Brain microvascular endothelial cell (primary cell): ENCODE measurements around the gene THSD7B.
"Not testable (repeated sequence)": the region's sequence is repeated elsewhere in the genome, so short reads cannot be mapped to it uniquely, and the experiment has no call there.

Experiments used
- DNase-seq: peaks from one replicate; pipeline ENCODE4 v3.0.0-alpha.2; 2020
- H3K27ac ChIP-seq: fragments of 250-450 bp; sonication (Bioruptor Pico); 2 replicates; pipeline ENCODE4 v1.5.1; 2020; ENCODE audit warnings: mild to moderate bottlenecking, moderate library complexity
- H3K27me3 ChIP-seq: fragments of 250-450 bp; sonication (Bioruptor Pico); replicated peaks from 2 replicates; pipeline ENCODE4 v1.5.1; 2020; ENCODE audit warnings: mild to moderate bottlenecking
- H3K36me3 ChIP-seq: fragments of 250-450 bp; sonication (Bioruptor Pico); replicated peaks from 2 replicates; pipeline ENCODE4 v1.5.1; 2020; ENCODE audit warnings: mild to moderate bottlenecking
- H3K4me3 ChIP-seq: 2 replicates; pipeline ENCODE4 v1.5.1; 2011; ENCODE audit warnings: low read depth, mild to moderate bottlenecking, control low read depth, low read length, moderate library complexity
- CTCF ChIP-seq: IDR thresholded peaks from 2 replicates; pipeline ENCODE4 v1.5.1; 2011; ENCODE audit warnings: low read depth, mild to moderate bottlenecking, moderate library complexity, low read length, control low read depth, inconsistent platforms; ENCODE audit errors: missing control alignments
- in situ Hi-C: cut with HindIII; loops from 2 replicates; pipeline ENCODE4 v1.10.0; 2017; ENCODE audit warnings: low sequenced_read_pairs, low pct_ligation_motif_present

Gene THSD7B

DNA sequence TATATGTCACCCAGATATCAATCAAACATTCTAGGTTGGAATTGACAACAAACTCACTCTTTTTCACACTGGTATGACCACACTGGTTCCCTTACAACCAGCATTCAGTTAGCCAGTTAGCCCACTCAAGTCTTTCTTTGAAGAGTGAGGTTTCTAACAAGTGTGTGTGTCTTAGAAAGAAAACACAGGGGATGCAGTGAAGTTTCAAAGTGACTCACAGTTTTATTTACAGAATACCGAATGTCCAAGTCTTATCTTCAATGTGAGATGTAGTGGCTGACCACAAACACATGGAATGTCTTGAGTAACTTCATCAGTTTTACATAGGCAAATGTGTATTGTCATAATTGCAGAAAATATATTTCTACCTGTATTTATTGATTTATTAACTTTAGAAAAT lies 924.2 kb downstream of the THSD7B start:
- H3K4me3 ChIP-seq = no peak overlapping the region
- in situ Hi-C loops = no loop called here
- no peak for TF ChIP-seq CTCF
- H3K36me3 ChIP-seq = no peaks in the 10 kb centered on the region
- no peak overlapping the region for H3K27ac ChIP-seq
- DNase-seq = peak; percentile 76
- H3K27me3 ChIP-seq = no peaks in the 10 kb centered on the region

DNA sequence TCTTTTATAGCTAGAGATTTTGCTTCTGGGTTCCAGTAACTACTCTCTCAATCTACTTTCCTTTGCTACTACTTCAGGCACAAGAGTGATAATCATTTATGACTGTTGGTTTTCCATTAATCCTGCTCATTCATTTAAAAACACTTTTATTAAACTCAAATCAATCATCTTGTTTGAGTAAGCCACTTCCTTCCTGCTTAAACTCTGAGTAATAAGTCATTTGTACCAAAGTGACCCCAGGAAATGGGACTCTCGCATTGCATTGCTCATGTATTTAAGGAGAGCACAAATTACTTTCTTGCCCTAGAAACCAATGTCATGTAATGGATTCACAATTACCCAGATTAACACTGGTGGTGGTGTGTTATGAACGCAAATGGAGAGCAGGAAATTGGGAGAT lies 928.2 kb downstream of the THSD7B start:
- no peak for TF ChIP-seq CTCF
- Histone ChIP-seq H3K27ac (no peak overlapping the region), H3K27me3 (no peaks in the 10 kb centered on the region), H3K36me3 (no peaks in the 10 kb centered on the region), H3K4me3 (no peak overlapping the region)
- DNase-seq = no peak
- in situ Hi-C loops = no loop called here

DNA sequence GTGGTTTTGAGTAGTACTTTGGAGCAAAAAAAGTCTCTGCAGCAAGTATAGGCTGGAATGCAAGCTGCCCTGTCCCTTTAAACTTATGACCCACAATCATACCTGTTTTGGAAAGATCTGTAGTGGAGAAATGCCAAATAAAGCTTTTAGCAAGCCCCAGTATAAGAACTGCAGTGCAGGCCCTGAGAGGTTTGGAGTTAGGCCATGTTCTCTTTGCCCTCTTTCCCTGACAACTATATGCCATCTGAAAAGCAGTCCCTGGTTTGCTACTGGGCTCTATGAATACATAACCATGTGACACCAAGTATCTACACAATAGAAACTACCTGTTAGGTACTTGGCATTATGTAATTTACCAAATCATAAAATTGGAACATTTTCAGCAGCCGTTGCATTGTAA lies 931.6 kb downstream of the THSD7B start:
- no peaks in the 10 kb centered on the region for H3K36me3 ChIP-seq
- H3K27ac ChIP-seq = no peak overlapping the region
- no peak for DNase-seq
- in situ Hi-C loops = no loop called here
- H3K4me3 ChIP-seq = no peak overlapping the region
- H3K27me3 ChIP-seq = no peaks in the 10 kb centered on the region
- TF ChIP-seq CTCF = no peak

- H3K36me3 ChIP-seq, H3K27ac ChIP-seq, H3K4me3 ChIP-seq, in situ Hi-C loops, DNase-seq, H3K27me3 ChIP-seq: not testable (repeated sequence)
Observed at GRCh38 chr2:137700250-137700649, 934.9 kb downstream of the THSD7B start.

- no peak for TF ChIP-seq CTCF
Observed at GRCh38 chr2:137700681-137701080, 935.3 kb downstream of the THSD7B start.

GRCh38 chr2:137705296-137705695 lies 940.0 kb downstream of the THSD7B start:
- TF ChIP-seq CTCF = no peak

More at GRCh38 chr2:137700681-137701080, 935.3 kb downstream of the THSD7B start:
- Histone ChIP-seq H3K27me3 (no peaks in the 10 kb centered on the region), H3K36me3 (no peaks in the 10 kb centered on the region), H3K4me3 (no peak overlapping the region), H3K27ac (no peak overlapping the region)
- in situ Hi-C loops = no loop called here
- DNase-seq = no peak

More at GRCh38 chr2:137705296-137705695, 940.0 kb downstream of the THSD7B start:
- Histone ChIP-seq H3K4me3 (no peak overlapping the region), H3K27me3 (no peaks in the 10 kb centered on the region), H3K36me3 (no peaks in the 10 kb centered on the region), H3K27ac (no peak overlapping the region)
- DNase-seq = no peak
- in situ Hi-C loops = no loop called here
